ENCODE data around the gene RASGRF2. TPM values are rescaled to one million over a fixed set of nuclear protein-coding genes. Genes with fewer than 3 reads are reported as not detected.
"Not testable (repeated sequence)": the region's sequence is repeated elsewhere in the genome, so short reads cannot be mapped to it uniquely, and the experiment has no call there.

The RASGRF2 gene
- polyA plus RNA-seq, 6 donors from 2014 or later: 0.03 to 0.21 TPM; not detected in 4

GRCh38 chr5:81086881-81087281, 126.7 kb downstream of the RASGRF2 start:
- ATAC-seq (ENCODE audit: low read depth in 2 of 2): no peak
- H3K4me3 Mint-ChIP-seq: no peak overlapping the region
- H3K4me1 Mint-ChIP-seq: no peaks in the 10 kb centered on the region
- no peak overlapping the region for H3K27ac Mint-ChIP-seq
- peaks cover 12 to 23% (median 14%) of the 10 kb centered on the region in 3 donors for H3K27me3 Mint-ChIP-seq
- H3K36me3 Mint-ChIP-seq: no peaks in the 10 kb centered on the region
- DNase-seq: no peak
- no peaks in the 10 kb centered on the region for H3K9me3 Mint-ChIP-seq

GRCh38 chr5:81091199-81091598, 131.0 kb downstream of the RASGRF2 start:
- Mint-ChIP-seq H3K27me3 (peaks cover 10 to 11% (median 11%) of the 10 kb centered on the region in 3 donors), H3K27ac (no peak overlapping the region), H3K36me3 (no peaks in the 10 kb centered on the region), H3K9me3 (no peaks in the 10 kb centered on the region), H3K4me1 (no peaks in the 10 kb centered on the region), H3K4me3 (no peak overlapping the region)
- ATAC-seq (ENCODE audit: low read depth in 2 of 2) (no peak), DNase-seq (no peak)

- H3K27ac Mint-ChIP-seq: no peak overlapping the region
- H3K36me3 Mint-ChIP-seq: no peaks in the 10 kb centered on the region
- H3K9me3 Mint-ChIP-seq: no peaks in the 10 kb centered on the region
- no peaks in the 10 kb centered on the region for H3K4me1 Mint-ChIP-seq
- no peak overlapping the region for H3K4me3 Mint-ChIP-seq
- peaks cover 8 to 14% (median 11%) of the 10 kb centered on the region in 3 donors for H3K27me3 Mint-ChIP-seq
- DNase-seq: no peak
- no peak for ATAC-seq (ENCODE audit: low read depth in 2 of 2)
Measured at GRCh38 chr5:81093536-81094196, 133.5 kb downstream of the RASGRF2 start.

GRCh38 chr5:81095835-81096234, 135.7 kb downstream of the RASGRF2 start:
- DNase-seq: no peak
- Mint-ChIP-seq H3K27me3 (peaks cover 6 to 13% (median 8%) of the 10 kb centered on the region in 3 donors), H3K9me3 (no peaks in the 10 kb centered on the region), H3K4me1 (no peaks in the 10 kb centered on the region), H3K4me3 (no peak overlapping the region), H3K36me3 (no peaks in the 10 kb centered on the region), H3K27ac (no peak overlapping the region)
- ATAC-seq (ENCODE audit: low read depth in 2 of 2): no peak

- H3K36me3 Mint-ChIP-seq: no peaks in the 10 kb centered on the region
Measured at GRCh38 chr5:81097713-81098112, 137.6 kb downstream of the RASGRF2 start.

GRCh38 chr5:81105261-81105877, 145.2 kb downstream of the RASGRF2 start:
- peaks cover 9 to 18% (median 10%) of the 10 kb centered on the region in 3 donors for H3K27me3 Mint-ChIP-seq
- H3K36me3 Mint-ChIP-seq: no peaks in the 10 kb centered on the region
- H3K9me3 Mint-ChIP-seq: no peaks in the 10 kb centered on the region
- no peak overlapping the region for H3K4me3 Mint-ChIP-seq
- H3K4me1 Mint-ChIP-seq: no peaks in the 10 kb centered on the region
- no peak for DNase-seq
- no peak overlapping the region for H3K27ac Mint-ChIP-seq
- ATAC-seq (ENCODE audit: low read depth in 2 of 2): no peak

More at GRCh38 chr5:81097713-81098112, 137.6 kb downstream of the RASGRF2 start:
- Mint-ChIP-seq H3K4me3 (no peak overlapping the region), H3K27ac (no peak overlapping the region), H3K9me3 (no peaks in the 10 kb centered on the region), H3K27me3 (peaks cover 0 to 8% (median 6%) of the 10 kb centered on the region in 3 donors), H3K4me1 (no peaks in the 10 kb centered on the region)
- ATAC-seq (ENCODE audit: low read depth in 2 of 2): no peak
- no peak for DNase-seq

GRCh38 chr5:81115261-81115660, 155.1 kb downstream of the RASGRF2 start:
- no peaks in the 10 kb centered on the region for H3K36me3 Mint-ChIP-seq
- peaks cover 4 to 28% (median 10%) of the 10 kb centered on the region in 3 donors for H3K27me3 Mint-ChIP-seq
- peaks cover 0 to 4% (median 0%) of the 10 kb centered on the region in 7 donors for H3K9me3 Mint-ChIP-seq
- ATAC-seq (ENCODE audit: low read depth in 2 of 2) (no peak), DNase-seq (no peak)
- no peak overlapping the region for H3K4me3 Mint-ChIP-seq
- H3K4me1 Mint-ChIP-seq: no peaks in the 10 kb centered on the region
- no peak overlapping the region for H3K27ac Mint-ChIP-seq

- no peaks in the 10 kb centered on the region for H3K36me3 Mint-ChIP-seq
- H3K9me3 Mint-ChIP-seq: peaks cover 0 to 4% (median 0%) of the 10 kb centered on the region in 7 donors
- H3K4me3 Mint-ChIP-seq: no peak overlapping the region
- H3K27me3 Mint-ChIP-seq: peaks cover 4 to 42% (median 27%) of the 10 kb centered on the region in 3 donors
- DNase-seq (no peak), ATAC-seq (ENCODE audit: low read depth in 2 of 2) (no peak)
- H3K27ac Mint-ChIP-seq: no peak overlapping the region
- H3K4me1 Mint-ChIP-seq: no peaks in the 10 kb centered on the region
Measured at GRCh38 chr5:81117566-81117965, 157.4 kb downstream of the RASGRF2 start.

- Mint-ChIP-seq H3K4me1 (no peaks in the 10 kb centered on the region), H3K36me3 (no peaks in the 10 kb centered on the region), H3K27me3 (peaks cover 0 to 35% (median 27%) of the 10 kb centered on the region in 3 donors), H3K4me3 (no peak overlapping the region), H3K9me3 (no peaks in the 10 kb centered on the region), H3K27ac (no peak overlapping the region)
- no peak for DNase-seq
- ATAC-seq (ENCODE audit: low read depth in 2 of 2): no peak
Measured at GRCh38 chr5:81121273-81121672, 161.1 kb downstream of the RASGRF2 start.

- Mint-ChIP-seq H3K36me3 (no peaks in the 10 kb centered on the region), H3K9me3 (no peaks in the 10 kb centered on the region), H3K27me3 (peaks cover 4 to 29% (median 27%) of the 10 kb centered on the region in 3 donors), H3K27ac (no peak overlapping the region), H3K4me1 (no peaks in the 10 kb centered on the region), H3K4me3 (no peak overlapping the region)
- no peak for ATAC-seq (ENCODE audit: low read depth in 2 of 2)
- DNase-seq: no peak
Measured at GRCh38 chr5:81121836-81122630, 161.9 kb downstream of the RASGRF2 start.

- not testable (repeated sequence) for ATAC-seq (ENCODE audit: low read depth in 2 of 2); H3K27ac Mint-ChIP-seq; H3K36me3 Mint-ChIP-seq; H3K9me3 Mint-ChIP-seq; H3K4me1 Mint-ChIP-seq; H3K4me3 Mint-ChIP-seq; DNase-seq
- H3K27me3 Mint-ChIP-seq: peaks cover 9 to 22% (median 21%) of the 10 kb centered on the region in 3 donors
Measured at GRCh38 chr5:81124689-81125088, 164.5 kb downstream of the RASGRF2 start.

GRCh38 chr5:81125959-81126358, 165.8 kb downstream of the RASGRF2 start:
- DNase-seq (no peak), ATAC-seq (ENCODE audit: low read depth in 2 of 2) (no peak)
- no peaks in the 10 kb centered on the region for H3K36me3 Mint-ChIP-seq
- H3K9me3 Mint-ChIP-seq: peaks cover 0 to 1% (median 0%) of the 10 kb centered on the region in 7 donors
- H3K27me3 Mint-ChIP-seq: peaks cover 9 to 32% (median 18%) of the 10 kb centered on the region in 3 donors
- H3K4me3 Mint-ChIP-seq: no peak overlapping the region
- no peak overlapping the region for H3K27ac Mint-ChIP-seq
- H3K4me1 Mint-ChIP-seq: no peaks in the 10 kb centered on the region

- no peak overlapping the region for H3K27ac Mint-ChIP-seq
- H3K36me3 Mint-ChIP-seq: no peaks in the 10 kb centered on the region
- no peaks in the 10 kb centered on the region for H3K4me1 Mint-ChIP-seq
- H3K27me3 Mint-ChIP-seq: peaks cover 5 to 15% (median 9%) of the 10 kb centered on the region in 3 donors
- ATAC-seq (ENCODE audit: low read depth in 2 of 2): no peak
- no peak overlapping the region for H3K4me3 Mint-ChIP-seq
- no peak for DNase-seq
- H3K9me3 Mint-ChIP-seq: peaks cover 0 to 1% (median 0%) of the 10 kb centered on the region in 7 donors
Measured at GRCh38 chr5:81128416-81128815, 168.3 kb downstream of the RASGRF2 start.
